H9 (cell line): ENCODE results near the gene GAB3. TPM values are rescaled to one million over a fixed set of nuclear protein-coding genes. Genes with fewer than 3 reads are reported as not detected.

Experiments
- DNase-seq: peaks from one replicate; pipeline ENCODE4 v3.0.0-alpha.2; 2017
- H2AFZ ChIP-seq: one replicate; pipeline ENCODE4 v1.6.1; 2013; ENCODE audit warnings: mild to moderate bottlenecking, low read length, control low read depth, moderate library complexity
- H2AK5ac ChIP-seq: 2 replicates; pipeline ENCODE4 v1.6.1; 2013; ENCODE audit warnings: low read length, control low read depth, mixed read lengths; ENCODE audit not compliant: insufficient read length
- H2BK120ac ChIP-seq: one replicate; pipeline ENCODE4 v1.6.1; 2013; ENCODE audit warnings: low read depth, mild to moderate bottlenecking, low read length, control low read depth, inconsistent platforms; ENCODE audit not compliant: poor library complexity, severe bottlenecking
- H2BK12ac ChIP-seq: 2 replicates; pipeline ENCODE4 v1.6.1; 2013; ENCODE audit warnings: low read length, control low read depth, mixed read lengths, low read depth; ENCODE audit not compliant: insufficient read length
- H2BK15ac ChIP-seq: 2 replicates; pipeline ENCODE4 v1.6.1; 2013; ENCODE audit warnings: low read depth, low read length, control low read depth
- H2BK20ac ChIP-seq: one replicate; pipeline ENCODE4 v1.6.1; 2013; ENCODE audit warnings: low read depth, mild to moderate bottlenecking, low read length, control low read depth, inconsistent platforms; ENCODE audit not compliant: poor library complexity, severe bottlenecking
- H2BK5ac ChIP-seq: 2 replicates; pipeline ENCODE4 v1.6.1; 2013; ENCODE audit warnings: low read length, control low read depth, mixed read lengths; ENCODE audit not compliant: insufficient read length
- H3K14ac ChIP-seq: 2 replicates; pipeline ENCODE4 v1.6.1; 2013; ENCODE audit warnings: low read length, control low read depth; ENCODE audit not compliant: insufficient read depth
- H3K18ac ChIP-seq: 2 replicates; pipeline ENCODE4 v1.6.1; 2013; ENCODE audit warnings: low read depth, mild to moderate bottlenecking, mixed read lengths, low read length, control low read depth; ENCODE audit not compliant: insufficient read length
- H3K23ac ChIP-seq: 2 replicates; pipeline ENCODE4 v1.6.1; 2013; ENCODE audit warnings: low read length, control low read depth, mixed read lengths, low read depth; ENCODE audit not compliant: insufficient read length
- H3K23me2 ChIP-seq: 2 replicates; pipeline ENCODE4 v1.6.1; 2013; ENCODE audit warnings: low read depth, mild to moderate bottlenecking, mixed read lengths, low read length, control low read depth; ENCODE audit not compliant: insufficient read length, poor library complexity, severe bottlenecking
- H3K27ac ChIP-seq: 2 replicates; pipeline ENCODE4 v1.5.1; 2013; ENCODE audit warnings: low read length, control low read depth, mixed read lengths, low read depth; ENCODE audit not compliant: insufficient read length
- H3K27me3 ChIP-seq: 2 replicates; pipeline ENCODE4 v1.6.1; 2013; ENCODE audit warnings: low read length, control low read depth, inconsistent platforms; ENCODE audit not compliant: insufficient read depth
- H3K4ac ChIP-seq: 2 replicates; pipeline ENCODE4 v1.6.1; 2013; ENCODE audit warnings: low read depth, mild to moderate bottlenecking, control low read depth, inconsistent platforms, low read length, moderate library complexity
- H3K4me1 ChIP-seq: 2 replicates; pipeline ENCODE4 v1.6.1; 2013; ENCODE audit warnings: low read length, control low read depth, inconsistent platforms; ENCODE audit not compliant: insufficient read depth
- H3K4me2 ChIP-seq: 2 replicates; pipeline ENCODE4 v1.6.1; 2013; ENCODE audit warnings: low read length, control low read depth, mixed read lengths; ENCODE audit not compliant: insufficient read length, insufficient read depth
- H3K56ac ChIP-seq: 2 replicates; pipeline ENCODE4 v1.6.1; 2013; ENCODE audit warnings: low read depth, mild to moderate bottlenecking, mixed read lengths, low read length, control low read depth; ENCODE audit not compliant: insufficient read length
- H3K79me1 ChIP-seq: 2 replicates; pipeline ENCODE4 v1.6.1; 2013; ENCODE audit warnings: low read depth, mild to moderate bottlenecking, moderate library complexity, low read length, control low read depth, inconsistent platforms; ENCODE audit not compliant: insufficient read depth, poor library complexity, severe bottlenecking
- H3K79me2 ChIP-seq: 2 replicates; pipeline ENCODE4 v1.6.1; 2013; ENCODE audit warnings: low read length, control low read depth, inconsistent platforms; ENCODE audit not compliant: insufficient read depth
- H3K9ac ChIP-seq: 2 replicates; pipeline ENCODE4 v1.6.1; 2013; ENCODE audit warnings: low read length, control low read depth, mixed read lengths; ENCODE audit not compliant: insufficient read length; ENCODE audit errors: extremely low read depth
- H3K9me3 ChIP-seq: one replicate; pipeline ENCODE4 v1.6.1; 2013; ENCODE audit warnings: low read depth, low read length, inconsistent platforms; ENCODE audit not compliant: control insufficient read depth
- H3T11ph ChIP-seq: one replicate; pipeline ENCODE4 v1.6.1; 2013; ENCODE audit warnings: mild to moderate bottlenecking, low read length, control low read depth, inconsistent platforms
- H4K20me1 ChIP-seq: one replicate; pipeline ENCODE4 v1.6.1; 2013; ENCODE audit not compliant: control insufficient read depth, insufficient read length, insufficient read depth
- H4K5ac ChIP-seq: 2 replicates; pipeline ENCODE4 v1.6.1; 2013; ENCODE audit warnings: low read depth, mild to moderate bottlenecking, mixed read lengths, low read length, control low read depth; ENCODE audit not compliant: insufficient read length
- H4K8ac ChIP-seq: replicated peaks from 2 replicates; pipeline ENCODE4 v1.6.1; 2013; ENCODE audit warnings: low read length, control low read depth, mixed read lengths, low read depth; ENCODE audit not compliant: insufficient read length
- H4K91ac ChIP-seq: 2 replicates; pipeline ENCODE4 v1.6.1; 2013; ENCODE audit warnings: low read depth, mild to moderate bottlenecking, moderate library complexity, mixed read lengths, low read length, control low read depth; ENCODE audit not compliant: insufficient read length
- H3K27ac Mint-ChIP-seq, 3 experiments: 2 replicates in 2 of 3; 3 replicates in 1 of 3; pipeline ENCODE4 v1.8.0; 2020 to 2021; ENCODE audit warnings: mixed read lengths in 3 of 3, mild to moderate bottlenecking in 1 of 3, moderate library complexity in 1 of 3
- H3K27me3 Mint-ChIP-seq: 2 replicates; pipeline ENCODE4 v1.8.0; 2021; ENCODE audit warnings: low read depth, mild to moderate bottlenecking, moderate library complexity, mixed read lengths
- H3K36me3 Mint-ChIP-seq, 3 experiments: 2 replicates in 2 of 3; 3 replicates in 1 of 3; pipeline ENCODE4 v1.8.0; 2020 to 2021; ENCODE audit warnings: low read depth in 3 of 3, mixed read lengths in 3 of 3; ENCODE audit not compliant: insufficient read depth in 1 of 3
- H3K4me1 Mint-ChIP-seq, 2 experiments: 2 replicates each; pipeline ENCODE4 v1.8.0; 2020; ENCODE audit warnings: mixed read lengths in 2 of 2
- H3K4me3 Mint-ChIP-seq, 2 experiments: 2 replicates in 1 of 2; 3 replicates in 1 of 2; pipeline ENCODE4 v1.8.0; 2020 to 2021; ENCODE audit warnings: mild to moderate bottlenecking in 2 of 2, mixed read lengths in 2 of 2, moderate library complexity in 1 of 2
- H3K9me3 Mint-ChIP-seq, 2 experiments: 2 replicates in 1 of 2; 3 replicates in 1 of 2; pipeline ENCODE4 v1.8.0; 2020; ENCODE audit warnings: mild to moderate bottlenecking in 2 of 2, mixed read lengths in 2 of 2, moderate library complexity in 1 of 2
- WGBS: extraction: QIAGEN DNeasy Blood & Tissue Kit; methylation state at CpG from one replicate; pipeline ENCODE4 v1.1.7; 2013; ENCODE audit warnings: missing lambda C conversion rate, low lambda C conversion rate, mixed read lengths; ENCODE audit not compliant: insufficient read length; ENCODE audit errors: extremely low coverage; 5-methylcytosine and 5-hydroxymethylcytosine counted together
- total RNA-seq: library from RNA; stranded (reverse); gene quantifications from 2 replicates; pipeline ENCODE4 v1.2.1, GENCODE V29; 2021
- TF ChIP-seq, protein P1 (sequence below): fragments of 200-600 bp; sonication (generic); conservative IDR thresholded peaks from 3 replicates; pipeline ENCODE4 v1.8.0; 2021; ENCODE audit warnings: antibody characterized with exemption, mild to moderate bottlenecking

The GAB3 gene
- total RNA-seq, 1 experiment from 2014 or later: 0.46 TPM

DNA sequence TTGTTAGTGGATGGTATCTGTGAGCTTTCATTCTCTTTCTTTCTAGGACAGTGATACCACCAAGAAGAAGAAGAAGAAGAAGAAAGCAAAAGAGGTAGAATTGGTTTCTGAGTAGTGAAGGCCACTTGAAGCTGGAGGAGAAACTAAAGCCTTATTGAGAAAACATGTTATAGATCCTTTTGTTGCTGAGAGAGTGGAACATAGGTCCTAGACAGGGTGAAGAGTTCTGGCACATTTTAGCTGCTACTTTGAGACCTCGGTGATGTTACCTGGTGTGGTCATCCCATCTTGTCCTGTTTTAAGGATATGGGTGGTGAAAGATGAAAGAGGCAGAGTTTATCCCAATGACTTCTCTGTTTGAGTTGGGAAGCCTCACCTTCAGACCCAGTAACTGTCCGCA is 25.9 kb upstream of the GAB3 start:
- peak overlapping the region in 1 of 2 experiments; percentile 20; a peak in 1 of 5 replicates for H3K4me3 Mint-ChIP-seq
- Histone ChIP-seq H2BK120ac (no peak overlapping the region), H3K18ac (no peak overlapping the region), H4K20me1 (no peaks in the 10 kb centered on the region), H3T11ph (no peak overlapping the region), H4K5ac (no peak overlapping the region), H3K4me2 (no peak overlapping the region), H3K27me3 (no peaks in the 10 kb centered on the region), H3K4me1 (no peaks in the 10 kb centered on the region), H3K79me1 (no peaks in the 10 kb centered on the region), H3K79me2 (no peaks in the 10 kb centered on the region), H3K56ac (no peak overlapping the region), H3K14ac (no peak overlapping the region), H2BK15ac (no peak overlapping the region), H2BK5ac (no peak overlapping the region), H3K9ac (no peak overlapping the region), H3K23ac (no peak overlapping the region), H4K91ac (no peak overlapping the region), H3K23me2 (no peaks in the 10 kb centered on the region), H2BK12ac (no peak overlapping the region), H3K4ac (no peak overlapping the region), H3K9me3 (peaks cover 59% of the 10 kb centered on the region), H2AFZ (no peak overlapping the region), H4K8ac (no peak overlapping the region), H2BK20ac (no peak overlapping the region), H3K27ac (no peak overlapping the region), H2AK5ac (no peak overlapping the region)
- no peaks in the 10 kb centered on the region; the same call in 1 of the 2 replicates for H3K27me3 Mint-ChIP-seq
- H3K36me3 Mint-ChIP-seq: peaks cover 50 to 79% (median 58%) of the 10 kb centered on the region in 3 experiments
- peaks cover 70 to 78% of the 10 kb centered on the region in 2 experiments for H3K9me3 Mint-ChIP-seq
- no peaks in the 10 kb centered on the region for H3K4me1 Mint-ChIP-seq
- WGBS: no CpG with 5 or more reads among the region's 2 CpGs
- H3K27ac Mint-ChIP-seq: no peak overlapping the region
- DNase-seq: no peak
- TF ChIP-seq, protein P1, sequence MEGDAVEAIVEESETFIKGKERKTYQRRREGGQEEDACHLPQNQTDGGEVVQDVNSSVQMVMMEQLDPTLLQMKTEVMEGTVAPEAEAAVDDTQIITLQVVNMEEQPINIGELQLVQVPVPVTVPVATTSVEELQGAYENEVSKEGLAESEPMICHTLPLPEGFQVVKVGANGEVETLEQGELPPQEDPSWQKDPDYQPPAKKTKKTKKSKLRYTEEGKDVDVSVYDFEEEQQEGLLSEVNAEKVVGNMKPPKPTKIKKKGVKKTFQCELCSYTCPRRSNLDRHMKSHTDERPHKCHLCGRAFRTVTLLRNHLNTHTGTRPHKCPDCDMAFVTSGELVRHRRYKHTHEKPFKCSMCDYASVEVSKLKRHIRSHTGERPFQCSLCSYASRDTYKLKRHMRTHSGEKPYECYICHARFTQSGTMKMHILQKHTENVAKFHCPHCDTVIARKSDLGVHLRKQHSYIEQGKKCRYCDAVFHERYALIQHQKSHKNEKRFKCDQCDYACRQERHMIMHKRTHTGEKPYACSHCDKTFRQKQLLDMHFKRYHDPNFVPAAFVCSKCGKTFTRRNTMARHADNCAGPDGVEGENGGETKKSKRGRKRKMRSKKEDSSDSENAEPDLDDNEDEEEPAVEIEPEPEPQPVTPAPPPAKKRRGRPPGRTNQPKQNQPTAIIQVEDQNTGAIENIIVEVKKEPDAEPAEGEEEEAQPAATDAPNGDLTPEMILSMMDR: no peak
